ENCODE data around the gene GCH1. TPM values are rescaled to one million over a fixed set of nuclear protein-coding genes. Genes with fewer than 3 reads are reported as not detected.

Gene GCH1
- polyA plus RNA-seq, 3 donors from 2014 or later: 41.7 to 53.2 (median 52.0) TPM

- H3K36me3 Mint-ChIP-seq: peaks cover 19 to 36% (median 31%) of the 10 kb centered on the region in 3 donors
- no peaks in the 10 kb centered on the region for H3K9me3 Mint-ChIP-seq
- H3K27ac Mint-ChIP-seq: no peak overlapping the region
- no peak overlapping the region for H3K4me3 Mint-ChIP-seq
- DNase-seq: no peak
- H3K4me1 Mint-ChIP-seq: peaks cover 0 to 4% of the 10 kb centered on the region in 2 donors
- H3K27me3 Mint-ChIP-seq (ENCODE audit: low read depth in 3 of 3): peaks cover 0 to 2% (median 2%) of the 10 kb centered on the region in 3 donors
Measured at GRCh38 chr14:54840336-54840735, 62.3 kb downstream of the GCH1 start.

- Mint-ChIP-seq H3K4me3 (no peak overlapping the region), H3K27ac (peak overlapping the region in 1 of 6 donors; percentile 62)
Measured at GRCh38 chr14:54839701-54840119, 62.9 kb downstream of the GCH1 start.

GRCh38 chr14:54838931-54839512 lies 63.6 kb downstream of the GCH1 start:
- peak overlapping the region in 1 of 6 donors; percentile 22 for H3K27ac Mint-ChIP-seq
- peaks cover 19 to 31% (median 30%) of the 10 kb centered on the region in 3 donors for H3K36me3 Mint-ChIP-seq
- no peak overlapping the region for H3K4me3 Mint-ChIP-seq
- no peaks in the 10 kb centered on the region for H3K4me1 Mint-ChIP-seq
- peaks cover 0 to 2% (median 2%) of the 10 kb centered on the region in 3 donors for H3K27me3 Mint-ChIP-seq (ENCODE audit: low read depth in 3 of 3)
- no peaks in the 10 kb centered on the region for H3K9me3 Mint-ChIP-seq
- no peak for DNase-seq

More at GRCh38 chr14:54839701-54840119, 62.9 kb downstream of the GCH1 start:
- Mint-ChIP-seq H3K9me3 (no peaks in the 10 kb centered on the region), H3K36me3 (peaks cover 19 to 36% (median 35%) of the 10 kb centered on the region in 3 donors), H3K27me3 (ENCODE audit: low read depth in 3 of 3) (peaks cover 0 to 2% (median 2%) of the 10 kb centered on the region in 3 donors), H3K4me1 (peaks cover 0 to 4% of the 10 kb centered on the region in 2 donors)
- DNase-seq: no peak

- H3K27ac Mint-ChIP-seq: no peak overlapping the region
- no peak for DNase-seq
- H3K36me3 Mint-ChIP-seq: peaks cover 19 to 32% (median 31%) of the 10 kb centered on the region in 3 donors
- no peaks in the 10 kb centered on the region for H3K4me1 Mint-ChIP-seq
- H3K9me3 Mint-ChIP-seq: no peaks in the 10 kb centered on the region
- no peak overlapping the region for H3K4me3 Mint-ChIP-seq
- H3K27me3 Mint-ChIP-seq (ENCODE audit: low read depth in 3 of 3): peaks cover 0 to 2% (median 2%) of the 10 kb centered on the region in 3 donors
Measured at GRCh38 chr14:54837508-54838149, 65.0 kb downstream of the GCH1 start.

- H3K4me3 Mint-ChIP-seq: no peak overlapping the region
- no peaks in the 10 kb centered on the region for H3K4me1 Mint-ChIP-seq
- peaks cover 14 to 29% (median 24%) of the 10 kb centered on the region in 3 donors for H3K36me3 Mint-ChIP-seq
- peaks cover 0 to 2% (median 2%) of the 10 kb centered on the region in 3 donors for H3K27me3 Mint-ChIP-seq (ENCODE audit: low read depth in 3 of 3)
- H3K27ac Mint-ChIP-seq: no peak overlapping the region
- H3K9me3 Mint-ChIP-seq: peaks cover 0 to 2% (median 0%) of the 10 kb centered on the region in 6 donors
- no peak for DNase-seq
Measured at GRCh38 chr14:54836231-54836630, 66.4 kb downstream of the GCH1 start.

- Mint-ChIP-seq H3K4me3 (no peak overlapping the region), H3K27me3 (ENCODE audit: low read depth in 3 of 3) (peaks cover 0 to 2% (median 2%) of the 10 kb centered on the region in 3 donors), H3K4me1 (no peaks in the 10 kb centered on the region), H3K27ac (peak overlapping the region in 1 of 6 donors; percentile 35), H3K9me3 (peaks cover 0 to 7% (median 0%) of the 10 kb centered on the region in 6 donors), H3K36me3 (peaks cover 5 to 21% (median 18%) of the 10 kb centered on the region in 3 donors)
- DNase-seq: no peak
Measured at GRCh38 chr14:54834727-54835126, 67.9 kb downstream of the GCH1 start.

GRCh38 chr14:54834081-54834480 lies 68.5 kb downstream of the GCH1 start:
- Mint-ChIP-seq H3K9me3 (peaks cover 0 to 7% (median 0%) of the 10 kb centered on the region in 6 donors), H3K27me3 (ENCODE audit: low read depth in 3 of 3) (peaks cover 0 to 2% (median 2%) of the 10 kb centered on the region in 3 donors), H3K36me3 (peaks cover 0 to 17% (median 13%) of the 10 kb centered on the region in 3 donors), H3K4me3 (no peak overlapping the region), H3K27ac (no peak overlapping the region), H3K4me1 (no peaks in the 10 kb centered on the region)
- no peak for DNase-seq

GRCh38 chr14:54830650-54831049 lies 72.0 kb downstream of the GCH1 start:
- Mint-ChIP-seq H3K4me3 (no peak overlapping the region), H3K27ac (no peak overlapping the region), H3K36me3 (peaks cover 3 to 29% (median 10%) of the 10 kb centered on the region in 3 donors), H3K27me3 (ENCODE audit: low read depth in 3 of 3) (peaks cover 0 to 3% (median 0%) of the 10 kb centered on the region in 3 donors), H3K9me3 (peaks cover 0 to 13% (median 5%) of the 10 kb centered on the region in 6 donors), H3K4me1 (no peaks in the 10 kb centered on the region)
- no peak for DNase-seq

GRCh38 chr14:54829486-54830224 lies 73.0 kb downstream of the GCH1 start:
- Mint-ChIP-seq H3K9me3 (peaks cover 2 to 14% (median 11%) of the 10 kb centered on the region in 6 donors), H3K4me1 (no peaks in the 10 kb centered on the region), H3K36me3 (peaks cover 3 to 26% (median 7%) of the 10 kb centered on the region in 3 donors), H3K27me3 (ENCODE audit: low read depth in 3 of 3) (peaks cover 0 to 3% (median 0%) of the 10 kb centered on the region in 3 donors), H3K4me3 (no peak overlapping the region), H3K27ac (no peak overlapping the region)
- DNase-seq: no peak

- peaks cover 11 to 26% (median 17%) of the 10 kb centered on the region in 6 donors for H3K9me3 Mint-ChIP-seq
- DNase-seq: no peak
- H3K27ac Mint-ChIP-seq: no peak overlapping the region
- no peak overlapping the region for H3K4me3 Mint-ChIP-seq
- H3K36me3 Mint-ChIP-seq: peaks cover 10 to 33% (median 14%) of the 10 kb centered on the region in 3 donors
- no peaks in the 10 kb centered on the region for H3K4me1 Mint-ChIP-seq
- peaks cover 0 to 3% (median 0%) of the 10 kb centered on the region in 3 donors for H3K27me3 Mint-ChIP-seq (ENCODE audit: low read depth in 3 of 3)
Measured at GRCh38 chr14:54828037-54828436, 74.6 kb downstream of the GCH1 start.

- peaks cover 6 to 29% (median 16%) of the 10 kb centered on the region in 6 donors for H3K9me3 Mint-ChIP-seq
- no peaks in the 10 kb centered on the region for H3K4me1 Mint-ChIP-seq
- H3K27me3 Mint-ChIP-seq (ENCODE audit: low read depth in 3 of 3): peaks cover 0 to 12% (median 1%) of the 10 kb centered on the region in 3 donors
- H3K4me3 Mint-ChIP-seq: no peak overlapping the region
- peaks cover 7 to 22% (median 10%) of the 10 kb centered on the region in 3 donors for H3K36me3 Mint-ChIP-seq
- DNase-seq: no peak
- H3K27ac Mint-ChIP-seq: no peak overlapping the region
Measured at GRCh38 chr14:54823757-54824549, 78.7 kb downstream of the GCH1 start.

- DNase-seq: no peak
- H3K27ac Mint-ChIP-seq: no peak overlapping the region
- H3K36me3 Mint-ChIP-seq: peaks cover 7 to 20% (median 10%) of the 10 kb centered on the region in 3 donors
- H3K4me3 Mint-ChIP-seq: no peak overlapping the region
- peaks cover 0 to 12% (median 1%) of the 10 kb centered on the region in 3 donors for H3K27me3 Mint-ChIP-seq (ENCODE audit: low read depth in 3 of 3)
- no peaks in the 10 kb centered on the region for H3K4me1 Mint-ChIP-seq
- peaks cover 6 to 29% (median 16%) of the 10 kb centered on the region in 6 donors for H3K9me3 Mint-ChIP-seq
Measured at GRCh38 chr14:54822685-54823084, 79.9 kb downstream of the GCH1 start.
